GM19463 (cell line): ENCODE data around the gene EMP3.

ENCODE experiments used
- ATAC-seq: cut with Tn5 transposase; IDR thresholded peaks from one replicate; pipeline ENCODE4 v1.9.1; 2021; ENCODE audit warnings: mild to moderate bottlenecking, moderate library complexity; ENCODE audit not compliant: unreplicated experiment

The EMP3 gene

GRCh38 chr19:48342841-48343540, 17.6 kb downstream of the EMP3 start:
- no peak for ATAC-seq

GRCh38 chr19:48344892-48345291, 19.5 kb downstream of the EMP3 start:
- ATAC-seq = no peak

DNA sequence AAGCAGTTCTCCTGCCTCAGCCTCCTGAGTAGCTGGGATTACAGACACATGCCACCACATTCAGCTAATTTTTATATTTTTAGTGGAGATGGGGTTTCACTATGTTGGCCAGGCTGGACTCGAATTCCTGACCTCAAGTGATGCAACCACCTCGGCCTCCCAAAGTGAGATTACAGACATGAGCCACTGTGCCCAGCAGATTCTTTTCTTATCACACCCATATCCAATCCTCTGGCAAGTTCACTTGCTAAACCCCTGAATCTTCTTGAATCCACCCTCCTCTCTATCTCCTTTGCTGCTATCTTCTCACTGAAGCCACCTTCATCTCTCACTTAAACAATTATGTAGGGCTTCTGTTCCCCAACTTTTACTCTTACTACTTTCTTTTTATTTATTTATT, 20.8 kb downstream of the EMP3 start:
- no peak for ATAC-seq

GRCh38 chr19:48348045-48348444, 22.7 kb downstream of the EMP3 start:
- no peak for ATAC-seq

DNA sequence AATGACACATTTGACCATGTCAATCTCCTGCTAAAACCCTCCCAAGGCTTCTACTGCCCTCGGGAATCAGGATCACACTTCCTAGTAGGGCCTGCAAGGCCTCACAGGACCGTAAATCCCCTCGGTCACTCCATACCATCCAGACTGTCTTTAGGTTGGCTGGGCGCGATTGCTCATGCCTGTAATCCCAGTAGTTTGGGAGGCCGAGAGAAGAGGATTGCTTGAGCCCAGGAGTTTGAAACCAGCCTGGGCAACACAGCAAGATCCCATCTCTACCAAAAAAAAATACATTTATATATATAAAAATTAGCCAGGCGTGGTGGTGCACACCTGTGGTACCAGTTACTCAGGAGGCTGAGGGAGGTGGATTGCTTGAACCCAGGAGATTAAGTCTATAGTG, 23.4 kb downstream of the EMP3 start:
- no peak for ATAC-seq

DNA sequence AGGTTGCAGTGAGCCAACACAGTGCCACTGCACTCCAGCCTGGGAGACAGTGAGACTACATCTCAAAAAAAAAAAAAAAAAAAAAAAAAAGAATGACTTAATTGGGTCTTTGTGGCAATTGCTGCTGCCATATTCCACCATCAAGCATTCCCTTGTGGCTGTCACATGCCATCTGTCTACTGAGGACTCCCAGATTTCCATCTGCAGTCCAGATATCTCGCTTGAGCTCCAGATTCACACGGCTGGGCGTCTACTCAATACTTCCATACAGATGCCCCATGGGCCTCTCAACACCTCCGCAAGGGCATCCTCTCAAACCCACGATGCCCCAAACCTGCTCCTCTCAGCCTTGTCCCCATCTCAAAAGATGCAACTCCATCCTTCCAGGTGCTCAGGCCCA, 25.5 kb downstream of the EMP3 start:
- ATAC-seq = no peak

GRCh38 chr19:48351341-48351752, 26.0 kb downstream of the EMP3 start:
- no peak for ATAC-seq

GRCh38 chr19:48353677-48354076, 28.3 kb downstream of the EMP3 start:
- ATAC-seq = no peak

- ATAC-seq = no peak
These were observed 29.1 kb downstream of the EMP3 start for GRCh38 chr19:48354332-48354992.

DNA sequence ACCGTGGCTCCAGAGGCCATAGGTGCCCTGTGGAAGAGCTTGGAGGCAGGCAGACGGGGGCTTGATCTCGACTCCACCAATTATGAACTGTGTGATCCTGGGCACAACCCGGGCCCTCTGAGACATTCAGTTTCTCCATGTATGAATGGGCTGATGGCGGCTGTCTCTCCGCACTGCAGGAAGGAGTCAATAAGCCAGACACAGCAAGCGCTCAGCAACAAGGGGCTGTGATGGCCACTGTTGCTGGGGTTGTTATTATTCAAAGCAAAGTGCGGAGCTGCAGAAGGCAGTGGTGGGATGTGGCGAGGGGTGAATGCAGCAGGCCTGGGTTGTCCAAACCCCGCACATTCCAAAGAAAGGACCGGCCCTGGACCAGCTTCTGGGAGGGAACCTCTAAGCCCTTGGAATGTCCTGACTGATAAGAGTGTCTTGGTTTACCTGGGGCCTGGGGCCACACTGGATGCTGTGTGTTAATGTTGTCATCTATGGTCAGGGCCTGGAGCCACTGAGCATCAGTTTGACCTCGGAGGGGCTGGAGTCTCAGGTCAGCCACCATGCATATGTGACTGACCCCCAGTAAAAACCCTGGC, 30.1 kb downstream of the EMP3 start:
- no peak for ATAC-seq

- no peak for ATAC-seq
These were observed 33.8 kb downstream of the EMP3 start for GRCh38 chr19:48359123-48359522.

- no peak for ATAC-seq
These were observed 36.6 kb downstream of the EMP3 start for GRCh38 chr19:48361912-48362311.

DNA sequence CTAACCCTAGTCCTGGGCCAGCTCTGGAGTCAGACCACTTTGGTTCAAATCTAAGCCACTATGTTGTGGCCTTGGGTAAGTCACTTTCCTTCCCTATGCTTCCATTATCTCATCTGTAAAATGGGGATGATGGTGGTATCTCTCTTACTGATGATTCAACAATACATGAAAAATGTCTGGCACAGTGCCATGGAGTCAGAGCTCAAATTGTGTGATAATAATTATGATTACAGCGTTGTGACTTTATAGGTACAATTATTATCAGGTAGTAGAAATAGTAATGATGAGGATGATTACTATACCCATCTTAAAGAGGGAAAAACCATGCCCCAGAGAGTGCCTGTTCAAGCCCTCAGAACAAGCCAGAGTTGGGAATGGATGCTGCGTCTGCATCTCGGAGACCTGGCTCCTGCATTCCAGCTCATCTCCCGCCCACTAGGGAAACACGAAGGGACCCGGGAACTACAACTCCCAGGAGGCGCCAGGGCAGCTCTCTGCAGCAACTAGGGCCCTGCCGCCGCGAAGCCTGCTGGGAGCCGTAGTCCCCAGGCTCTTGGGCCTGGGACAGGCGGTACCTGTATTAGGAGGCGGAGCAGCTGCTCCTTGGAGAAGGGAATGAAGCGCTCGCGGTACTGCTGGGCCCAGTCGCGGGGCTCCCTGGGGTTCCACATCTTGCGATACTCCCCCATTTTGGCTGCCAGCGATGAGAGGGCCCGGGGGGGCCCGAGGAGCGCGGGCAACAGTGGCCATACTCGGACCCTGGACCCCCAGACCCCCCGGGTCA, 37.6 kb downstream of the EMP3 start:
- ATAC-seq = peak; percentile 59

DNA sequence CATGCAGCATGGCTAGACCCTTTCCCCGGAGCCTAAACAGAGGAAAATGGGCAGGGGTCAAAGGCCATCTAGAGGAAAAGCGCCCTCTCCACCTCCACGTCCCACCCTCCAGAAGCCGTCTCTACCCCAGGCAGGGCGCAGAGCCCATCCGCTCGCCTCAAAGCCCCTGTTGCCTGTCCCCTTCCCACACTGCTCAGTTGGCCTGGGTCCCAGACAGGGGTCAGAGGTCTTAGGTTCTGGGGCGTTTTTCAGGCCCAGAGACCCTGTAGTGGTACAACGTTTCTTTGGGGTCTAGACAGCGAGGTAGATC, 38.1 kb downstream of the EMP3 start:
- no peak for ATAC-seq

DNA sequence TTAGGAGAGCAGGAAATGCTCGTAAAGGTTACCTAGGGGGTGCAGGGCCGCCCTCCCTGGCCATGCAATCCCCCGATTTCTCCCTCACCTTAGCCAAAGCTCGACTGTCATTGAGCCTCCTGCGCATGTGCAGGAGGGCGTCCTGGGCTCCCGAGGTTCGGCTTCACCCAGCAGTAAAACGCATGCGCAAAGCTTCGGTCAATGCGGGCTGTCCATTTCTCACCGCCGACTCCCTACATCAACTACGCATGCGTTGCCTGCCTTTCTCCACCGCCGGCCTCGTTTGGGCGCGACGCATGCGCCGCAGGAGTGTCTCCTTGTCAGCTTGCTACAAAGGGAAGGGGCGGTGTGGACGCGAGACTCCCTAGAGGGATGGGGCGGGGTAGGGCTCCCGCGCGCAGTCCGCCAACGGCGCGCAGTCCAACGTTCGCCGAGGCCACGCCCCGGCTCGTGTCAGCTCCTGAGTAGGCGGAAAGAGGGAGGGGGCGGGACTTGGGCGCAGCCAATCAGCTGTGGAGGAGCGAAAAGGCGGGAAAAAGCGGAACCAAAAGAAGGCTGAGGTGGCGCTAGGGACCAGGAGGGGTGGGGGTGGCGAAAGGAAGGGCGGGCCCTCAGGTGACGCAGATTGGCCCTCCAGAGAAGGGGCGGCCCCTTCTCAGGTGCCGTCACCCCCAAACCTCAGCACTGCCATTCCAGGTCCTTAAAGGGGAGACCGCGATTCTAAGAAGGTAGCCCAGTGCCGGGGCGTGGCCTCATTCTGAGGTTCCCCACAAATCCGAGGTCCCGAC, 38.7 kb downstream of the EMP3 start, which contains the start of the genes SYNGR4 and TMEM143:
TSS of gene SYNGR4 (plus strand) at position 558 of the 788 bp plus-strand sequence. CDS start 1,476 bp downstream, outside the sequence.
TSS of gene TMEM143 (minus strand) at position 131 of the 788 bp plus-strand sequence. CDS start at position 111, 20 bp downstream.
- ATAC-seq = peak; percentile 82

DNA sequence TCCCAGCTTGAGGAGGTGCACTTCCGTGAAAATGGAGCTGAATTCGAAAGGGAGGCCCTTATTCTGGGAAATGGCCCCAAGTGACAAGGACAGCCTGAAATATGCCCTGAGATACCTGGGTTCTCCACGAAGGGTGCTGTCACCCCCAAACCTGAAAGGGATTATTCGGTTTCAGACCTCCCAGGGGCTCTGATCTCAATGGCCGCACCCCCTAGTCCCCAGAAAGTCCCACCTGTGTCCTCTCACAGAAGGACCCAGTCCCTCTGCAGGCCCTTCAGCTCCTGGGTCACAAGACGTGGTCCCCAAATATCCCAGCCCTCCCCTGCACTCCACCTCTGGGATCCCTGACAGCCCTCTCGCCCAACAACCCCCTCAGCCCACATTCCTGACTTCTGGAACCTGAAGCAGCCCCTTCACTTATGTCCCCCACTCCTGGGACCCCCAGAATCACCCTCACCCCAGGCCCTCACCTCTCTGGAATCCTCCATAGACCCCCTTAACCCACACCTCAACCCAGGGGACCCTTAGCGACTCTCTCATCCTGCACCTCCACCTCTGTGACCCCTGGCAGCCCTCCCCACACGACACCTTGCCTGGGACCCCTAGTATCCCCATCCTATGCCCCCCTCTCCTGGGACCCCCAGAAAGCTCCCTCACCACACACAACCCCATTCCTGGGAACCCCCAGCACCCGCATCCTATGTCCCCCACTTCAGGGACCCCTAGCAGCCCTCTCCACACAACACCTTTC, 39.4 kb downstream of the EMP3 start:
- ATAC-seq = no peak

GRCh38 chr19:48365602-48366001, 40.2 kb downstream of the EMP3 start:
- ATAC-seq = no peak

- ATAC-seq = no peak
These were observed 42.5 kb downstream of the EMP3 start for GRCh38 chr19:48367855-48368254.

DNA sequence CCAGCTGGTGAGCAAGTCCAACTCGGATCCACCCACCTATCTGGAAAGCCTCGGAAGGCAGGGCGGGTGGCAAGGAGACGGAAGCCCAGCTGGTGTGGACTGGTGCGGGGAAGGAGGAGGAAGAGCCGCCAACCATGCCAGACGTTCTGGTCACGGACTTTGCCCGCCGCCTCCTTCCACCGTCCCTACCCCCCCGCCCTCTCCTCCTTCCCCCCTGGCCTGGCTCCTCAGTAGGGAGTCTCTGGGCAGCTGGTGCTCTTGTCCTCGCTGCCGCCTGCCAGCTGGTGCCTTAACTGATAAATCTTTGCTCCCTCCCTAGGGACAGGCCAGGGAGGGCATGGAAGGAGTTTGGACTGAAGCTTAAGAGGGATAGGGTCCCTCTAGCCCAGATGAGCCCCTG, 43.6 kb downstream of the EMP3 start:
- ATAC-seq = no peak

DNA sequence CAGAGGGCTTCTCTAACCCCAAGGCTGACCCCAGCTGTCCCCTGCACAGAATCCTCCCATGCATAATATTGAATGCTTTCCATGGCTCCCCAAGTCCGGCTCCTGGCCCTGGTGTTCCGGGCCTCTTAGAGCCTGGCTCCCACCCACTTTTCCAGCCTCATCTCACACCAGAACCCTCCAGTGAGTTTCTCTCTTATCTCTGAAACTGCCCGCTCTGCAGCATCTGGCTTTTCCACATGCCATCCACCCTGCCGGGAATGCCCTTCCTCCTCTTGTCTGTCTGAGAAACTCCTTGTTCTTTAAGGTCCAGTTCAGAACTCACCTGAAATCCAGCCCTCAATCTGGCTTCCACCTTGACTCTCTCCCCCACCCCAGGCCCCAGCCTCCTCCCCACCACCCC, 45.6 kb downstream of the EMP3 start:
- no peak for ATAC-seq
